IPS DF 19.7 (cell line): ENCODE measurements around the gene CLEC16A.
"Not testable (repeated sequence)": the region's sequence is repeated elsewhere in the genome, so short reads cannot be mapped to it uniquely, and the experiment has no call there.

ENCODE experiments used
- DNase-seq: peaks from one replicate; pipeline ENCODE4 v3.0.0-alpha.2; 2013; ENCODE audit warnings: low read depth, low spot score

The CLEC16A gene

DNA sequence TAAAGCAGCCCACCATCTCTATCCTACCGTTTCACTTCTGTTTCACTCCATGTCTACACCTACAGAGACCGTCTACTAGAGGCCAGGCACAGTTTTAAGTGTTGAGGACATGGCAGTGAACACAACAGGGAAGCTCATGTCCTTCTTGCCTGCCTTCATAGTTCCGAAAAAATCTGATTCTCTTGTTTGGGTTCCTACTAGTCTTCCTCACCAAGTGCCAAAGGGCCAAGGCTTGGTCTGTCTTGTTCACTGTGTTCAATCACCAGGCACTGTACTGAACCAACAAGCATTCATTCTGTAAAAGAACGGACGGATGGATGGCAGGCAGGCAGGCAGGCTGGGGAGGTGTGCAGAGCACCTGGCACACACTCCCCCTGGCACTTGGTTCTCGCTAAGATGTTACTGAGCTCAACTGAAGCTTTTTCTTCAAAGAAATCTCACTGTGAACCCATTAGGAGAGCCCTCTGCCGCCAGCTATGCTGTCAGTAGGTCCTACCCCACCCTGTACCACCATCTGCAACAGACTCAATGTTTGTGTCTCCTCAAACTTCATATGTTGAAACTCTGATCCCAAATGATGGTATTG lies 4.6 kb upstream of the CLEC16A start:
- DNase-seq: no peak

- no peak for DNase-seq
Measured at GRCh38 chr16:10940501-10941079, 3.8 kb upstream of the CLEC16A start.

DNA sequence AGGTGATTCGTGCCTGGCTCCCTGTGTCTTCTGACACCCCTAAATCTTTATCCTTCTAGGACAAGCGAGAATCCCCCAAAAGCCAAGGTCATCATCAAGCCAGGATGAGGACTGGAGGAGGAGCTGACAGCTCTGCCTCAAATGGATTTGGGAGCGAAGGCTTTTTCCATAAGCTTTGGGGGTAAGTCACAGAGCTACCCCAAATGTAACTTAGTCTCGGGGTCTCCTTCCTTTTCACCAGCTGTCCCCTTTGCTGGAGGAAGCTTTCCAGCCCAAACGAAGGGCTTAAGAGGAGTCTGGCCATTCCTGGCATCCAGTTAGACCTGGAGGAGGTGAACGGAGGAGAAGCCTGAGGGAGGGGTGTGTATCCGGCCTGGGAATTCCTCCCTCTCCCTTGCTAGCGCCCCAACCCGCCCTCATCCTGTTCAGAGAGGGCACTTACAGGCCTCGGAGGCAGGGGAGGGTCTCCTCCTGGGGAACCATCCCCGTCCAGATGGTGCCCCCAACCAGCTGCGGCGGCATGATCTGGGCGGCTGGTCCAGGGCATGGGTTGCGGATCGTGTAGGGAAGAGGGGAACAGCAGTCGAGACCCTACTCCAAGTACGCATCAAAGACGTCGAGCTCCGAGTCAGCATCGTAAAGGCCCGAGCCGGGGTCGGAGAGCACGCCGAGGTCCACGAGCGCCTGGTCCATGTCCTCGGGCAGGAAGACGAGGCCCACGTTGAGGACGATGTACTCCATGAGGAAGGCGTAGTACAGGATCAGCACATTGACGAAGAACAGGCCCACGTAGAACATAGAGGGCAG lies 3.0 kb upstream of the CLEC16A start:
- no peak for DNase-seq

- not testable (repeated sequence) for DNase-seq
Measured at GRCh38 chr16:10941935-10942351, 2.4 kb upstream of the CLEC16A start.

- DNase-seq: no peak
Measured at GRCh38 chr16:10942352-10943063, 1.9 kb upstream of the CLEC16A start, which contains the start of gene DEXI. TSS of gene DEXI (minus strand) at chr16:10942468. CDS start at chr16:10942005, 463 bp downstream.

- no peak for DNase-seq
Measured at GRCh38 chr16:10943064-10943353, 1.4 kb upstream of the CLEC16A start.

- no peak for DNase-seq
Measured at GRCh38 chr16:10945065-10945787, 862 bp downstream of the CLEC16A start.

- DNase-seq: no peak
Measured at GRCh38 chr16:10946308-10946707, 1.9 kb downstream of the CLEC16A start.

DNA sequence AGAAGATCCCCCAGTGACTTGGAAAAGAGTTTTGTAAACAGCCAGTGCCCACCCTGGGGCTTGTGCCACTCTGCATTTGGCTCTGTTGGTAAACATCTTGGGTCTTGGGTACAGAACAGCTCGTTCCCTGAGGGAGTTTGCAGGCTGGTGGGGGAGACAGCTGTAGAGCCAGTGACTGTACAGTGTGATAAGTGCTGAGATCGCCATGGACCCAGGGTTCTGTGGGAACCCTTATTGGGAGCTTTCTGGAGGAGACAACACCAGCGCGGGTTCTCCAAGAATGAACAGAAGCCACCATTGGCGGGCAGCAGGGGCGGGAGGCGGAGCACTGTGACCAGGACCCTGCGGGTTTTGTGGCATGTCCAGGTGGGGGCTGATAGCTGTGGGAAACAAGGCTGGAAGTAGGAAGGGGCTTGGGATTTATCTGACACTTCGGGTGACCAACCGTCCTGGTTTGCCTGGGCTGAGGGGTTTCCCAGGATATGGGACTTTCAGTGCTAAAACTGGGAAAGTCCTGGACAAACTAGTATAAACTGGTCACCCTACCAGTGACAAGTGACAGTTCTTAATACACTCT lies 2.9 kb downstream of the CLEC16A start:
- no peak for DNase-seq

DNA sequence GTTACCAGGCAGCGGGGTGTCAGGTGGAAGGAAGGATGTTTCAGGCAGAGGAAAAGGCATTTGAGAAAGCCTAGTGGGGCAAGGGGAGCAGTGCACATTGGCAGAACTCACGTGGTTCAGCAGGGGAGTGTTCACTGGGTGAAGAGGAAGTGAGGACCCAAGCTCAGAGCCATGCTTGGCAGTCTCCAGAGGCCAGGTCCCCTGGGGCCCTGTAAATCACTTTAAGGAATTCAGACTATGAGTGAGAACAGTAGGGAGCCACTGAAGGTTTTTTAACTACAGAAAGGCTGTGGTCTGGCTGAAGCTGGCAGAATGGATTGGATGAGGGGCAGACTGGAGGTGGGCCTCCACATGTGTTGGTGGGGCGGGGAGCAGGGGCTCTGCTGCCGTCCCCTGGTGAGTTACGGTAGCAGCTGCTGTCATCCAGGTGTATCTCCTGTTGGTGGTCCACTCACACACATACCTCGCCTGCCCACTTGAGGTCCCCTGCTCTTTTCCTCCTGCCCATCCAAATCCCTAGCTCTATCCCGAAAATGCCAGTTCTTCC lies 5.1 kb downstream of the CLEC16A start:
- DNase-seq: peak; percentile 70

GRCh38 chr16:10950393-10950792 lies 6.0 kb downstream of the CLEC16A start:
- no peak for DNase-seq

- DNase-seq: no peak
Measured at GRCh38 chr16:10951026-10951425, 6.7 kb downstream of the CLEC16A start.

GRCh38 chr16:10954903-10955302 lies 10.5 kb downstream of the CLEC16A start:
- no peak for DNase-seq

GRCh38 chr16:10957771-10958482 lies 13.6 kb downstream of the CLEC16A start:
- DNase-seq: no peak

DNA sequence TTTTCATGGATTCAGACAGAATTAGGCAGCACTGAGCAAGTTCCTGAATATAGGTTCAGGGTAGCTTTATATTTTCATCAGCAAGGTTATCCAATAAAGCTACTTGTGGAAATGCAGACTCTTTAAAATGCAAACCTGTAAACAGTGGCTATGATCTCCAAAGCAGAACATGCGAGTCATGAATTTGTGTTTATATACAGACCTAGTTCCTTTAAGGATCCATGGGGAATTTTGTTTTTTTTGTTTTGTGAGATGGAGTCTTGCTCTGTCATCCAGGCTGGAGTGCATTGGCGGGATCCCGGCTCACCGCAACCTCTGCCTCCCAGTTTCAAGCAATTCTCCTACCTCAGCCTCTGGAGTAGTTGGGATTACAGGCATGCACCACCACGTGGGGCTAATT lies 14.8 kb downstream of the CLEC16A start:
- DNase-seq: no peak

DNA sequence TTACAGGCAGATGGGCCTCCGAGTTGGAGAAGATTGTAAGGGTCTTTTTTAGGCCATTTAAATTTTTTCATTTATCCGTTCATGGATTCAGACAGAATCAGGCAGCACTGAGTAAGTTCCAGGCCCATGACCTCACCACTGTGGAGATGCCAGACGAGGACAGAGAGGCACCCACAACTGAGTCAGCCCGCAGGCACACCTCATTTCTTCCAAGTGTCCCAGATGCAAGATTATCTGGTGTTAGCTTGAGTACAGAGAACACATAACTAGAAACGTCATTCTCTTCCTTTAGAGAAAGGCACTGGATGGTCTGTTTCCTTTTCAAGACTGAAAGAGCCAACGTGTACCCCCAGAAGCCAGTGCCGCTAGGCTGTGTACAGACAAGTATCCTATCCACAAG lies 16.9 kb downstream of the CLEC16A start:
- DNase-seq: no peak

GRCh38 chr16:10964039-10964890 lies 19.9 kb downstream of the CLEC16A start:
- no peak for DNase-seq

- DNase-seq: no peak
Measured at GRCh38 chr16:10964891-10965326, 20.5 kb downstream of the CLEC16A start.

DNA sequence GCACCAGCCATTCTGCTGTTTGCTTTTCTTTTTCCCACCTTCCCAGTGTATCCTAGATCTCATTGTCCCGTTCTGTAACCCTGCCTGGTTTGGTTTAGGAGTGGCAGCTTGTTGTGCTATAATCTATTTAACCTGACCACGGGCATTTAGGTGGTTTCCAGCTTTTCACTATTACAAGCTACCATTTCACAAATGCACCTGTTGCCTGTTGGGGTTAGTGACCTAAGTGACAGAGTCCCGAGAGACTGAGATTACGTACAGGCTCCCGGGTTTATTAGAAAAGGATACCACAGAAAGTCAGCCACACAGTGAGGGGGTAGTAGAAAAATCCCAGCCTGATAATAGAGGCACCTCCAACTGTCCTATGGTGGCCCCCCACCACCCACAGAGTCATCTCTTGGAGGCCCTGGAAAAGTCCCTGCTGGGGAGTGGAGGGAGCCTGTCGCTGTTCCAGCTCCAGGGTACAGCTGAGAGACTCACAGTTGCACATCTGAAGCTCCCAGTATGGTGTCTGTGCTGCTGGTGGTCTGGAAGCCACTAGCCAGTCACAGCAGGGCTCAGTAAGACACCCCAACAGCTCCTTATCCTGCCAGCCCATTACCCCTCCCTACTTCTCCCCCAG lies 21.2 kb downstream of the CLEC16A start:
- DNase-seq: no peak
